Pancreas (tissue), 8 donors: Measurements from ENCODE around the gene GABRR3. TPM values are rescaled to one million over a fixed set of nuclear protein-coding genes. Genes with fewer than 3 reads are reported as not detected.

ENCODE experiments used
- polyA plus RNA-seq, 2 donors: library from polyadenylated mRNA; stranded (reverse); fragments of 200-250 nt; gene quantifications; one replicate each; pipeline ENCODE4 v1.2.3, GENCODE V29; 2013
- total RNA-seq, 6 donors: library from RNA; stranded (reverse); fragmentation: NEBNext Ultra II Directional in 4 of 6; extraction: Animal tissue kit (Norgen Biotek cat#: 25700) in 4 of 6; gene quantifications; one replicate each; pipeline versions ENCODE4 v1.2.1 to v1.2.4, GENCODE V29; 2021 to 2023
- donor health status: healthy with polysubstance abuse.
- donor health status: DM: no; HTN: no; CAD: no; lungs with moderate emphysema.
- donor health status: DM: no; HTN: no; CAD: no.
- donor health status: Bipolar disorder and iron deficiency.
- donor health status: DM: yes; HTN: yes; CAD: no.
- donor health status: DM: no; HTN: no; CAD: no.
- donor health status: DM: no; HTN: no; CAD: no.
- donor health status: DM: yes; HTN: yes; CAD: no.

The GABRR3 gene
- total and polyA plus RNA-seq, 8 donors = 0.02 TPM; not detected in 7

Other genes starting within 250 kb of the GABRR3 start
- gene CRYBG3, start 213.3 kb downstream of the GABRR3 start, total RNA-seq = 10 to 100 TPM in 5 of 6 donors, 1 to 10 TPM in 1; 9.2 to 15.2 (median 10.5) TPM
- 1 to 10 TPM; 3.1 to 5.4 TPM for gene CRYBG3, start 213.3 kb downstream of the GABRR3 start, polyA plus RNA-seq
- 10 to 100 TPM; 14.8 to 25.7 (median 17.3) TPM for gene RIOX2, start 62.9 kb downstream of the GABRR3 start, total RNA-seq
- gene RIOX2, start 62.9 kb downstream of the GABRR3 start, polyA plus RNA-seq = 10 to 100 TPM in 1 of 2 donors, 1 to 10 TPM in 1; 9.9 to 15.1 TPM
- gene OR5AC2, start 51.9 kb upstream of the GABRR3 start, total RNA-seq = not detected
- not detected for gene OR5AC2, start 51.9 kb upstream of the GABRR3 start, polyA plus RNA-seq
- gene OR5H1, start 95.4 kb upstream of the GABRR3 start, total RNA-seq = not detected
- gene OR5H1, start 95.4 kb upstream of the GABRR3 start, polyA plus RNA-seq = not detected
- gene OR5H14, start 112.2 kb upstream of the GABRR3 start, total RNA-seq = not detected
- not detected for gene OR5H14, start 112.2 kb upstream of the GABRR3 start, polyA plus RNA-seq
- gene OR5H15, start 131.4 kb upstream of the GABRR3 start, total RNA-seq = not detected
- gene OR5H15, start 131.4 kb upstream of the GABRR3 start, polyA plus RNA-seq = not detected
- gene OR5H6, start 228.9 kb upstream of the GABRR3 start, total RNA-seq = not detected
- under 1 TPM in 1 of 2 donors, not detected in 1; 0.12 TPM for gene OR5H6, start 228.9 kb upstream of the GABRR3 start, polyA plus RNA-seq
- gene OR5H2, start 247.2 kb upstream of the GABRR3 start, total RNA-seq = not detected
- gene OR5H2, start 247.2 kb upstream of the GABRR3 start, polyA plus RNA-seq = not detected